ENCODE measurements around the gene ABR. TPM values are rescaled to one million over a fixed set of nuclear protein-coding genes. Genes with fewer than 3 reads are reported as not detected.
A peak's percentile ranks its signal among the peaks of the same experiment; 100 is the strongest.

ABR gene
- total and polyA plus RNA-seq, 4 donors: 41.8 to 172 (median 120) TPM

- DNase-seq: peak in 1 of 2 donors; percentile 69
- H3K36me3 ChIP-seq (ENCODE audit: control insufficient read depth in 1 of 2, insufficient read depth in 2 of 2, low read length in 1 of 2): peaks cover 0 to 5% of the 10 kb centered on the region in 2 donors
- no peak overlapping the region for H3K4me3 ChIP-seq (ENCODE audit: low read length in 2 of 2)
- H3K9me3 ChIP-seq (ENCODE audit: control insufficient read depth, low read length): no peaks in the 10 kb centered on the region
- H3K27me3 ChIP-seq (ENCODE audit: control insufficient read depth in 1 of 2, insufficient read depth in 2 of 2, low read length in 1 of 2): no peaks in the 10 kb centered on the region
- H3K27ac ChIP-seq (ENCODE audit: low read depth in 1 of 2, low read length in 2 of 2): no peak overlapping the region
- WGBS, 2 donors: 91 to 93% methylated on average over 12 of the region's 12 CpGs
- intact Hi-C loops (cut with DNase I): loop anchor here (5.0 kb wide), 3 partner anchors 57 to 267 kb away; no protein-coding TSS in a partner anchor
- no peaks in the 10 kb centered on the region for H3K4me1 ChIP-seq (ENCODE audit: control insufficient read depth in 1 of 2, insufficient read depth in 2 of 2, low read length in 2 of 2)
- no peak for ATAC-seq (ENCODE audit: low FRiP score)
These were observed 120.5 kb downstream of the ABR start for GRCh38 chr17:1059131-1059795.

- Histone ChIP-seq H3K4me1 (ENCODE audit: control insufficient read depth in 1 of 2, insufficient read depth in 2 of 2, low read length in 2 of 2) (no peaks in the 10 kb centered on the region), H3K27me3 (ENCODE audit: control insufficient read depth in 1 of 2, insufficient read depth in 2 of 2, low read length in 1 of 2) (no peaks in the 10 kb centered on the region), H3K4me3 (ENCODE audit: low read length in 2 of 2) (no peak overlapping the region), H3K27ac (ENCODE audit: low read depth in 1 of 2, low read length in 2 of 2) (no peak overlapping the region), H3K36me3 (ENCODE audit: control insufficient read depth in 1 of 2, insufficient read depth in 2 of 2, low read length in 1 of 2) (peaks cover 0 to 6% of the 10 kb centered on the region in 2 donors), H3K9me3 (ENCODE audit: control insufficient read depth, low read length) (no peaks in the 10 kb centered on the region)
- no peak for ATAC-seq (ENCODE audit: low FRiP score)
- intact Hi-C loops (cut with DNase I): loop anchor here (5.0 kb wide), 3 partner anchors 56 to 266 kb away; no protein-coding TSS in a partner anchor
- peak in 1 of 2 donors; percentile 89 for DNase-seq
- WGBS, 2 donors: 91 to 92% methylated on average over 18 of the region's 18 CpGs
These were observed 121.2 kb downstream of the ABR start for GRCh38 chr17:1058423-1059130.

GRCh38 chr17:1056761-1057160, 123.0 kb downstream of the ABR start:
- peak; percentile 35 to 71 for DNase-seq
- no peak for ATAC-seq (ENCODE audit: low FRiP score)
- no peaks in the 10 kb centered on the region for H3K9me3 ChIP-seq (ENCODE audit: control insufficient read depth, low read length)
- intact Hi-C loops (cut with DNase I): loop anchor here (5.0 kb wide), 3 partner anchors 54 to 264 kb away; no protein-coding TSS in a partner anchor
- 70 to 72% methylated on average over 10 of the region's 10 CpGs for WGBS, 2 donors
- H3K36me3 ChIP-seq (ENCODE audit: control insufficient read depth in 1 of 2, insufficient read depth in 2 of 2, low read length in 1 of 2): peaks cover 0 to 2% of the 10 kb centered on the region in 2 donors
- H3K27me3 ChIP-seq (ENCODE audit: control insufficient read depth in 1 of 2, insufficient read depth in 2 of 2, low read length in 1 of 2): no peaks in the 10 kb centered on the region
- no peaks in the 10 kb centered on the region for H3K4me1 ChIP-seq (ENCODE audit: control insufficient read depth in 1 of 2, insufficient read depth in 2 of 2, low read length in 2 of 2)
- no peak overlapping the region for H3K4me3 ChIP-seq (ENCODE audit: low read length in 2 of 2)
- H3K27ac ChIP-seq (ENCODE audit: low read depth in 1 of 2, low read length in 2 of 2): no peak overlapping the region

- Histone ChIP-seq H3K27me3 (ENCODE audit: control insufficient read depth in 1 of 2, insufficient read depth in 2 of 2, low read length in 1 of 2) (no peaks in the 10 kb centered on the region), H3K36me3 (ENCODE audit: control insufficient read depth in 1 of 2, insufficient read depth in 2 of 2, low read length in 1 of 2) (peaks cover 0 to 2% of the 10 kb centered on the region in 2 donors), H3K4me3 (ENCODE audit: low read length in 2 of 2) (no peak overlapping the region), H3K27ac (ENCODE audit: low read depth in 1 of 2, low read length in 2 of 2) (no peak overlapping the region), H3K4me1 (ENCODE audit: control insufficient read depth in 1 of 2, insufficient read depth in 2 of 2, low read length in 2 of 2) (no peaks in the 10 kb centered on the region), H3K9me3 (ENCODE audit: control insufficient read depth, low read length) (no peaks in the 10 kb centered on the region)
- DNase-seq (peak; percentile 76 to 84), ATAC-seq (ENCODE audit: low FRiP score) (peak; percentile 86)
- intact Hi-C loops (cut with DNase I): loop anchor here (5.0 kb wide), 3 partner anchors 54 to 264 kb away; no protein-coding TSS in a partner anchor
- WGBS, 2 donors: 20 to 28% methylated on average over 22 of the region's 22 CpGs
These were observed 123.8 kb downstream of the ABR start for GRCh38 chr17:1055751-1056645.

- Histone ChIP-seq H3K27ac (ENCODE audit: low read depth in 1 of 2, low read length in 2 of 2) (no peak overlapping the region), H3K4me1 (ENCODE audit: control insufficient read depth in 1 of 2, insufficient read depth in 2 of 2, low read length in 2 of 2) (no peaks in the 10 kb centered on the region), H3K27me3 (ENCODE audit: control insufficient read depth in 1 of 2, insufficient read depth in 2 of 2, low read length in 1 of 2) (no peaks in the 10 kb centered on the region), H3K36me3 (ENCODE audit: control insufficient read depth in 1 of 2, insufficient read depth in 2 of 2, low read length in 1 of 2) (peaks cover 0 to 2% of the 10 kb centered on the region in 2 donors), H3K9me3 (ENCODE audit: control insufficient read depth, low read length) (no peaks in the 10 kb centered on the region), H3K4me3 (ENCODE audit: low read length in 2 of 2) (no peak overlapping the region)
- DNase-seq (peak in 1 of 2 donors; percentile 6), ATAC-seq (ENCODE audit: low FRiP score) (no peak)
- 88 to 89% methylated on average over 16 of the region's 16 CpGs for WGBS, 2 donors
- intact Hi-C loops (cut with DNase I): loop anchor here (5.0 kb wide), 3 partner anchors 53 to 263 kb away; no protein-coding TSS in a partner anchor
These were observed 124.5 kb downstream of the ABR start for GRCh38 chr17:1055231-1055630.

- peaks cover 0 to 2% of the 10 kb centered on the region in 2 donors for H3K36me3 ChIP-seq (ENCODE audit: control insufficient read depth in 1 of 2, insufficient read depth in 2 of 2, low read length in 1 of 2)
- WGBS, 2 donors: 84 to 89% methylated on average over 4 of the region's 4 CpGs
- ATAC-seq (ENCODE audit: low FRiP score) (no peak), DNase-seq (peak; percentile 15 to 46)
- intact Hi-C loops (cut with DNase I): loop anchor here (5.0 kb wide), 3 partner anchors 52 to 262 kb away; no protein-coding TSS in a partner anchor
- H3K27me3 ChIP-seq (ENCODE audit: control insufficient read depth in 1 of 2, insufficient read depth in 2 of 2, low read length in 1 of 2): no peaks in the 10 kb centered on the region
- no peak overlapping the region for H3K27ac ChIP-seq (ENCODE audit: low read depth in 1 of 2, low read length in 2 of 2)
- no peaks in the 10 kb centered on the region for H3K9me3 ChIP-seq (ENCODE audit: control insufficient read depth, low read length)
- H3K4me1 ChIP-seq (ENCODE audit: control insufficient read depth in 1 of 2, insufficient read depth in 2 of 2, low read length in 2 of 2): no peaks in the 10 kb centered on the region
- no peak overlapping the region for H3K4me3 ChIP-seq (ENCODE audit: low read length in 2 of 2)
These were observed 125.1 kb downstream of the ABR start for GRCh38 chr17:1054656-1055055.

- no peaks in the 10 kb centered on the region for H3K4me1 ChIP-seq (ENCODE audit: control insufficient read depth in 1 of 2, insufficient read depth in 2 of 2, low read length in 2 of 2)
- DNase-seq: peak; percentile 42 to 70
- WGBS, 2 donors: 90% methylated on average over 35 of the region's 35 CpGs
- no peaks in the 10 kb centered on the region for H3K9me3 ChIP-seq (ENCODE audit: control insufficient read depth, low read length)
- no peak overlapping the region for H3K27ac ChIP-seq (ENCODE audit: low read depth in 1 of 2, low read length in 2 of 2)
- no peaks in the 10 kb centered on the region for H3K27me3 ChIP-seq (ENCODE audit: control insufficient read depth in 1 of 2, insufficient read depth in 2 of 2, low read length in 1 of 2)
- intact Hi-C loops (cut with DNase I): no loop called here
- no peak for ATAC-seq (ENCODE audit: low FRiP score)
- H3K4me3 ChIP-seq (ENCODE audit: low read length in 2 of 2): no peak overlapping the region
- H3K36me3 ChIP-seq (ENCODE audit: control insufficient read depth in 1 of 2, insufficient read depth in 2 of 2, low read length in 1 of 2): peaks cover 0 to 2% of the 10 kb centered on the region in 2 donors
These were observed 126.0 kb downstream of the ABR start for GRCh38 chr17:1053661-1054360.
